OCI-LY3 (cell line): ENCODE data around the gene CA10.

Experiments
- H2AFZ ChIP-seq: fragments of 200-600, 300-600 bp; shearing (Covaris generic); 2 replicates; pipeline ENCODE4 v1.6.0; 2014; ENCODE audit warnings: antibody characterized with exemption, low read depth, low read length
- H3K27ac ChIP-seq: fragments of 200-600, 300-600 bp; sonication (generic); 2 replicates; pipeline ENCODE4 v1.5.1; 2014; ENCODE audit warnings: mild to moderate bottlenecking, low read length, moderate library complexity, mixed read lengths
- H3K27me3 ChIP-seq: fragments of 200-600, 300-600 bp; sonication (generic); 2 replicates; pipeline ENCODE4 v1.6.1; 2014; ENCODE audit warnings: low read depth, low read length, mixed read lengths
- H3K36me3 ChIP-seq: fragments of 200-600, 300-600 bp; sonication (generic); replicated peaks from 2 replicates; pipeline ENCODE3; 2014; ENCODE audit warnings: low read depth, low read length, mixed read lengths
- H3K4me1 ChIP-seq: fragments of 300-600, 200-600 bp; sonication (generic); 2 replicates; pipeline ENCODE4 v1.6.1; 2014; ENCODE audit warnings: low read length, mixed read lengths
- H3K4me2 ChIP-seq: fragments of 200-600, 300-600 bp; sonication (generic); 2 replicates; pipeline ENCODE4 v1.6.1; 2014; ENCODE audit warnings: low read length, mixed read lengths
- H3K4me3 ChIP-seq: fragments of 300-600, 200-600 bp; sonication (generic); 2 replicates; pipeline ENCODE4 v1.5.1; 2014; ENCODE audit warnings: antibody characterized with exemption, mild to moderate bottlenecking, low read length, moderate library complexity
- H3K79me2 ChIP-seq: fragments of 300-600, 200-600 bp; shearing (Covaris generic); 2 replicates; pipeline ENCODE4 v1.6.1; 2014; ENCODE audit warnings: mild to moderate bottlenecking, low read length, mixed read lengths
- H3K9ac ChIP-seq: fragments of 300-600, 200-600 bp; shearing (Covaris generic); 2 replicates; pipeline ENCODE4 v1.6.0; 2014; ENCODE audit warnings: mild to moderate bottlenecking, low read length, moderate library complexity
- H3K9me3 ChIP-seq: fragments of 200-600, 300-600 bp; shearing (Covaris generic); 2 replicates; pipeline ENCODE4 v1.6.1; 2014; ENCODE audit warnings: low read length, mixed read lengths; ENCODE audit not compliant: insufficient read depth
- H4K20me1 ChIP-seq: fragments of 200-600, 300-600 bp; sonication (generic); 2 replicates; pipeline ENCODE4 v1.6.1; 2016; ENCODE audit warnings: low read length, mixed read lengths; ENCODE audit not compliant: insufficient read depth
- CTCF ChIP-seq: fragments of 200-600, 300-600 bp; sonication (generic); IDR thresholded peaks from 2 replicates; pipeline ENCODE4 v1.5.1; 2014; ENCODE audit warnings: antibody characterized with exemption, low read length, low read depth
- EZH2phosphoT487 ChIP-seq: fragments of 200-600 bp; shearing (Covaris generic); IDR thresholded peaks from 2 replicates; pipeline ENCODE4 v1.6.1; 2018; ENCODE audit warnings: antibody characterized with exemption, mixed run types, low read depth

The CA10 gene

GRCh38 chr17:51828901-51829300 lies 329.6 kb downstream of the CA10 start:
- no peaks in the 10 kb centered on the region for H3K4me1 ChIP-seq
- H4K20me1 ChIP-seq = no peaks in the 10 kb centered on the region
- no peaks in the 10 kb centered on the region for H3K79me2 ChIP-seq
- peaks cover 3% of the 10 kb centered on the region for H3K27me3 ChIP-seq
- H3K9ac ChIP-seq = no peak overlapping the region
- TF ChIP-seq EZH2phosphoT487 = no peak
- TF ChIP-seq CTCF = no peak
- no peak overlapping the region for H2AFZ ChIP-seq
- H3K9me3 ChIP-seq = no peaks in the 10 kb centered on the region
- H3K36me3 ChIP-seq = no peaks in the 10 kb centered on the region
- no peak overlapping the region for H3K4me3 ChIP-seq
- H3K27ac ChIP-seq = no peak overlapping the region
- H3K4me2 ChIP-seq = no peak overlapping the region

- H4K20me1 ChIP-seq = no peaks in the 10 kb centered on the region
- H3K27me3 ChIP-seq = no peaks in the 10 kb centered on the region; the same call in 1 of the 2 replicates
- no peaks in the 10 kb centered on the region for H3K79me2 ChIP-seq
- no peaks in the 10 kb centered on the region for H3K4me1 ChIP-seq
- H2AFZ ChIP-seq = no peak overlapping the region
- no peak overlapping the region for H3K4me2 ChIP-seq
- TF ChIP-seq CTCF (no peak), EZH2phosphoT487 (no peak)
- H3K9ac ChIP-seq = no peak overlapping the region
- H3K4me3 ChIP-seq = no peak overlapping the region
- no peaks in the 10 kb centered on the region for H3K36me3 ChIP-seq
- no peak overlapping the region for H3K27ac ChIP-seq
- H3K9me3 ChIP-seq = no peaks in the 10 kb centered on the region
Observed at GRCh38 chr17:51827140-51827539, 331.4 kb downstream of the CA10 start.

- Histone ChIP-seq H3K27me3 (no peaks in the 10 kb centered on the region), H3K4me3 (no peak overlapping the region), H3K27ac (no peak overlapping the region), H3K9me3 (no peaks in the 10 kb centered on the region), H3K79me2 (no peaks in the 10 kb centered on the region), H3K36me3 (no peaks in the 10 kb centered on the region), H3K9ac (no peak overlapping the region), H3K4me2 (no peak overlapping the region), H3K4me1 (no peaks in the 10 kb centered on the region), H4K20me1 (no peaks in the 10 kb centered on the region), H2AFZ (no peak overlapping the region)
- TF ChIP-seq EZH2phosphoT487 (no peak), CTCF (no peak)
Observed at GRCh38 chr17:51820766-51821165, 337.7 kb downstream of the CA10 start.

GRCh38 chr17:51820252-51820651 lies 338.3 kb downstream of the CA10 start:
- H3K4me1 ChIP-seq = no peaks in the 10 kb centered on the region
- H3K4me2 ChIP-seq = no peak overlapping the region

More at GRCh38 chr17:51820252-51820651, 338.3 kb downstream of the CA10 start:
- Histone ChIP-seq H3K27me3 (no peaks in the 10 kb centered on the region), H3K27ac (no peak overlapping the region), H4K20me1 (no peaks in the 10 kb centered on the region), H2AFZ (no peak overlapping the region), H3K4me3 (no peak overlapping the region), H3K9me3 (no peaks in the 10 kb centered on the region), H3K36me3 (no peaks in the 10 kb centered on the region), H3K9ac (no peak overlapping the region), H3K79me2 (no peaks in the 10 kb centered on the region)
- TF ChIP-seq EZH2phosphoT487 (no peak), CTCF (no peak)
